H1 (cell line): ENCODE results near the gene L3MBTL3. TPM values are rescaled to one million over a fixed set of nuclear protein-coding genes. Genes with fewer than 3 reads are reported as not detected.

ENCODE experiments used
- CTCF ChIA-PET: fragments of 300-600 bp; sonication (Branson Sonifier 250); formaldehyde crosslinking; loops from one replicate; lab custom pipeline; 2021; ENCODE audit not compliant: partially characterized antibody; lab: Charles Lee
- POLR2A ChIA-PET: fragments of 300-600 bp; sonication (Branson Sonifier 250); formaldehyde crosslinking; loops from one replicate; lab custom pipeline; 2021; ENCODE audit warnings: inconsistent platforms; ENCODE audit not compliant: partially characterized antibody; lab: Charles Lee
- DNase-seq, 2 experiments: peaks; one replicate each; pipeline versions ENCODE4 v3.0.0 to v3.0.0-alpha.2; 2010 to 2022; ENCODE audit warnings: low spot score in 2 of 2, low read depth in 1 of 2, mixed read lengths in 1 of 2
- FAIRE-seq: peaks from 2 replicates; lab custom pipeline; 2011; peaks lifted over from hg19 to GRCh38; lab: Jason Lieb, UNC
- H2AFZ ChIP-seq: 2 replicates; pipeline ENCODE4 v1.8.1; 2012; ENCODE audit warnings: low read length, inconsistent platforms
- H2AK5ac ChIP-seq: 2 replicates; pipeline ENCODE4 v1.6.1; 2013; ENCODE audit warnings: low read depth, low read length
- H2BK120ac ChIP-seq: replicated peaks from 2 replicates; pipeline ENCODE3; 2013; ENCODE audit warnings: low read depth, low read length, inconsistent platforms
- H2BK12ac ChIP-seq: 2 replicates; pipeline ENCODE4 v1.6.1; 2013; ENCODE audit warnings: low read depth, low read length
- H2BK15ac ChIP-seq: 2 replicates; pipeline ENCODE4 v1.6.1; 2013; ENCODE audit warnings: low read length
- H2BK20ac ChIP-seq: 2 replicates; pipeline ENCODE4 v1.6.1; 2013; ENCODE audit warnings: low read length
- H2BK5ac ChIP-seq: 2 replicates; pipeline ENCODE4 v1.6.1; 2013; ENCODE audit warnings: low read depth, low read length
- H3K14ac ChIP-seq: 2 replicates; pipeline ENCODE4 v1.6.1; 2013; ENCODE audit warnings: inconsistent platforms; ENCODE audit not compliant: insufficient read length
- H3K18ac ChIP-seq: 2 replicates; pipeline ENCODE4 v1.6.1; 2013; ENCODE audit warnings: low read length; ENCODE audit errors: extremely low read depth
- H3K23ac ChIP-seq: 2 replicates; pipeline ENCODE4 v1.6.1; 2013; ENCODE audit warnings: inconsistent platforms; ENCODE audit not compliant: insufficient read length
- H3K23me2 ChIP-seq: 2 replicates; pipeline ENCODE4 v1.6.1; 2013; ENCODE audit warnings: low read depth, low read length
- H3K27ac ChIP-seq: 2 replicates; pipeline ENCODE4 v1.6.1; 2011; ENCODE audit warnings: low read depth, low read length, inconsistent platforms
- H3K27me3 ChIP-seq, 4 experiments: replicated peaks in 1 of 4; 1 replicate in 1 of 4; 2 replicates in 3 of 4; pipeline versions ENCODE4 v1.6.1 to v1.8.1; 2011 to 2013; ENCODE audit warnings: low read length in 3 of 4, mild to moderate bottlenecking in 3 of 4, inconsistent platforms in 2 of 4, mixed read lengths in 2 of 4, moderate library complexity in 1 of 4; ENCODE audit not compliant: control insufficient read depth in 3 of 4, insufficient read depth in 3 of 4; ENCODE audit errors: extremely low read depth in 1 of 4
- H3K36me3 ChIP-seq, 4 experiments: 2 replicates each; pipeline versions ENCODE4 v1.6.1 to v1.8.1; 2011 to 2013; ENCODE audit warnings: mild to moderate bottlenecking in 4 of 4, low read length in 3 of 4, moderate library complexity in 2 of 4, control low read depth in 1 of 4, inconsistent platforms in 1 of 4; ENCODE audit not compliant: insufficient read depth in 4 of 4, control insufficient read depth in 2 of 4
- H3K4ac ChIP-seq: replicated peaks from 2 replicates; pipeline ENCODE3; 2013; ENCODE audit warnings: low read length, low read depth, mixed read lengths, inconsistent platforms; ENCODE audit not compliant: insufficient read length
- H3K4me1 ChIP-seq, 4 experiments: replicated peaks in 1 of 4; 1 replicate in 1 of 4; 2 replicates in 3 of 4; pipeline versions ENCODE4 v1.6.1 to v1.8.1; 2011 to 2013; ENCODE audit warnings: low read length in 3 of 4, inconsistent platforms in 2 of 4, mixed read lengths in 1 of 4; ENCODE audit not compliant: insufficient read depth in 4 of 4, control insufficient read depth in 3 of 4
- H3K4me2 ChIP-seq, 2 experiments: 2 replicates each; pipeline versions ENCODE4 v1.6.1 to v1.8.1; 2011 to 2013; ENCODE audit warnings: low read depth in 2 of 2, low read length in 2 of 2, control low read depth in 1 of 2, inconsistent platforms in 1 of 2, mild to moderate bottlenecking in 1 of 2; ENCODE audit not compliant: insufficient read depth in 1 of 2
- H3K4me3 ChIP-seq, 4 experiments: fragments of 200-600, 300-600 bp in 1 of 4; sonication (generic), shearing (Covaris generic), sonication (Bioruptor Twin) in 1 of 4; 2 replicates each; pipeline versions ENCODE4 v1.5.1 to v1.8.1; 2011 to 2016; ENCODE audit warnings: low read length in 4 of 4, low read depth in 3 of 4, control low read depth in 2 of 4, inconsistent platforms in 2 of 4, mild to moderate bottlenecking in 2 of 4, mixed read lengths in 1 of 4, moderate library complexity in 1 of 4; ENCODE audit not compliant: insufficient read depth in 2 of 4; ENCODE audit errors: extremely low read depth in 1 of 4
- H3K56ac ChIP-seq: replicated peaks from 2 replicates; pipeline ENCODE3; 2013; ENCODE audit warnings: low read depth, mild to moderate bottlenecking, mixed read lengths, low read length, inconsistent platforms; ENCODE audit not compliant: insufficient read length
- H3K79me1 ChIP-seq: 2 replicates; pipeline ENCODE4 v1.6.1; 2013; ENCODE audit warnings: low read depth, low read length, control low read depth
- H3K79me2 ChIP-seq, 2 experiments: 2 replicates each; pipeline versions ENCODE4 v1.6.1 to v1.8.1; 2012 to 2013; ENCODE audit warnings: low read length in 2 of 2, mild to moderate bottlenecking in 2 of 2, inconsistent platforms in 1 of 2; ENCODE audit not compliant: insufficient read depth in 2 of 2, control insufficient read depth in 1 of 2
- H3K9ac ChIP-seq, 4 experiments: replicated peaks in 1 of 4; 1 replicate in 1 of 4; 2 replicates in 3 of 4; pipeline versions ENCODE4 v1.6.1 to v1.8.1; 2011 to 2013; ENCODE audit warnings: low read depth in 3 of 4, low read length in 3 of 4, control low read depth in 2 of 4, mild to moderate bottlenecking in 2 of 4, moderate library complexity in 2 of 4, inconsistent platforms in 1 of 4; ENCODE audit errors: extremely low read depth in 1 of 4
- H3K9me3 ChIP-seq, 2 experiments: 2 replicates each; pipeline versions ENCODE4 v1.6.1 to v1.8.1; 2012 to 2013; ENCODE audit warnings: mild to moderate bottlenecking in 2 of 2, moderate library complexity in 2 of 2, control low read depth in 1 of 2, inconsistent platforms in 1 of 2, low read depth in 1 of 2, low read length in 1 of 2, mixed read lengths in 1 of 2; ENCODE audit not compliant: insufficient read depth in 2 of 2
- H4K20me1 ChIP-seq, 2 experiments: replicated peaks in 1 of 2; 2 replicates each; pipeline versions ENCODE3 to v1.8.1; 2011 to 2013; ENCODE audit warnings: inconsistent platforms in 2 of 2, low read length in 2 of 2, mild to moderate bottlenecking in 1 of 2; ENCODE audit not compliant: insufficient read depth in 2 of 2, control insufficient read depth in 1 of 2
- H4K5ac ChIP-seq: 2 replicates; pipeline ENCODE4 v1.6.1; 2013; ENCODE audit warnings: low read length, low read depth, mixed read lengths, inconsistent platforms; ENCODE audit not compliant: insufficient read length
- H4K8ac ChIP-seq: 2 replicates; pipeline ENCODE4 v1.8.0; 2013; ENCODE audit warnings: mild to moderate bottlenecking, moderate library complexity, low read length, inconsistent platforms; ENCODE audit not compliant: insufficient read depth; ENCODE audit errors: extremely low read depth
- H4K91ac ChIP-seq: replicated peaks from 2 replicates; pipeline ENCODE3; 2013; ENCODE audit warnings: low read length, mixed read lengths, inconsistent platforms; ENCODE audit not compliant: insufficient read length
- MAFK ChIP-seq: IDR thresholded peaks from 2 replicates; pipeline ENCODE4 v1.6.1; 2012; ENCODE audit warnings: low read depth, mild to moderate bottlenecking, improper control_type of control experiment, low read length
- SP1 ChIP-seq: IDR thresholded peaks from 2 replicates; pipeline ENCODE4 v1.6.1; 2011; ENCODE audit warnings: low read depth, low read length
- polyA plus RNA-seq, 7 experiments: library from polyadenylated mRNA; depleted of rRNA in 3 of 7; stranded (reverse) in 5 of 7; unstranded in 2 of 7; fragments of >200 nt in 5 of 7; fragments of 200-250 nt in 2 of 7; gene quantifications; 1 replicate in 5 of 7; 2 replicates in 1 of 7; 4 replicates in 1 of 7; pipeline versions ENCODE4 v1.2.1 to v1.2.3, GENCODE V29; 2011 to 2013; ENCODE audit warnings: missing spikeins in 2 of 7, mixed read lengths in 2 of 7
- total RNA-seq: library from RNA; stranded (reverse); fragmentation: NEBNext Ultra II Directional; extraction: Animal tissue kit (Norgen Biotek cat#: 25700); gene quantifications from 2 replicates; pipeline ENCODE4 v1.2.1, GENCODE V29; 2021

Gene L3MBTL3
- total and polyA plus RNA-seq, 2 of the 8 experiments (the other 6 are each of a cell fraction or from before 2014, with no cell fraction given), result 3.9 to 17.2 TPM

DNA sequence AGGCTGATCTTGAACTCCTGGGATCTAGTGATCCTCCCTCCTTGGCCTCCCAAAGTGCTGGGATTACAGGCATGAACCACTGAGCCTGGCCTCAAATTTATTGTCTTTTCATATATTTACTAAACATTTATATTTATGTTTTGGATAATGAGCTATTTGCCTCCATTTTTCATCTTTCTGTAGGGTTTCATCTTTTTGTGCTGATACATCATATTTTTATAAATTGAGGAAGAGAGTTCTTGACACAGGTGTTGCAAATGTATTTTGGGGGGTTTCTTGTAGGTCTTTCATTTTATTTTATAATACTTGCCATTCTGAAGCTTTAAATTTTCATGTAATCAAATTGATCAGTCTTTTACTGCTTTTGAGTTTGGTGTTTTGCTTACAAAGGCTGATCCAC lies 72.4 kb downstream of the L3MBTL3 start:
- DNase-seq (no peak), FAIRE-seq (no peak)
- no peak overlapping the region for H2BK20ac ChIP-seq
- no peaks in the 10 kb centered on the region for H3K9me3 ChIP-seq
- no peak overlapping the region for H2BK12ac ChIP-seq
- no peak overlapping the region for H3K4ac ChIP-seq
- no peak overlapping the region for H3K27ac ChIP-seq
- H3K27me3 ChIP-seq, result peaks cover 0 to 1% (median 0%) of the 10 kb centered on the region in 4 experiments; a peak in 1 of 7 replicates
- H3K79me1 ChIP-seq, result no peaks in the 10 kb centered on the region
- no peak overlapping the region for H2BK5ac ChIP-seq
- no peaks in the 10 kb centered on the region for H3K79me2 ChIP-seq
- H2AK5ac ChIP-seq, result no peak overlapping the region
- no peaks in the 10 kb centered on the region for H3K36me3 ChIP-seq
- H3K23me2 ChIP-seq, result no peaks in the 10 kb centered on the region
- no peak overlapping the region for H2AFZ ChIP-seq
- no peak overlapping the region for H4K8ac ChIP-seq
- no peak overlapping the region for H3K4me2 ChIP-seq
- H3K18ac ChIP-seq, result no peak overlapping the region
- no peaks in the 10 kb centered on the region for H3K4me1 ChIP-seq
- no peak overlapping the region for H4K5ac ChIP-seq
- H3K9ac ChIP-seq, result no peak overlapping the region
- H3K4me3 ChIP-seq, result no peak overlapping the region
- no peak overlapping the region for H3K23ac ChIP-seq
- H2BK15ac ChIP-seq, result no peak overlapping the region
- CTCF ChIA-PET, result interaction anchor here (1.0 to 1.1 kb wide), 2 partner anchors 201 to 653 kb away, joined by 3 to 4 read pairs; no protein-coding TSS in a partner anchor
- H2BK120ac ChIP-seq, result no peak overlapping the region
- TF ChIP-seq MAFK (peak; percentile 52; the same call in 1 of the 2 replicates), SP1 (no peak)
- no peak overlapping the region for H4K91ac ChIP-seq
- no peak overlapping the region for H3K56ac ChIP-seq
- no peaks in the 10 kb centered on the region for H4K20me1 ChIP-seq
- POLR2A ChIA-PET, result interaction anchor here (0.7 kb wide), 1 partner anchor 1492 kb away, joined by 3 read pairs; no protein-coding TSS in a partner anchor
- H3K14ac ChIP-seq, result no peak overlapping the region
